Duodenal mucosa (tissue), 2 donors: Measurements from ENCODE around the gene SFPQ.
"Not testable (repeated sequence)": the region's sequence is repeated elsewhere in the genome, so short reads cannot be mapped to it uniquely, and the experiment has no call there.

Experiments
- H3K27ac ChIP-seq: one replicate; pipeline ENCODE4 v1.7.0; 2013; ENCODE audit warnings: low read depth, low read length
- H3K27me3 ChIP-seq, 2 donors: one replicate each; pipeline ENCODE4 v1.7.0; 2013; ENCODE audit warnings: low read length in 2 of 2, control low read depth in 1 of 2; ENCODE audit not compliant: insufficient read depth in 2 of 2, control insufficient read depth in 1 of 2
- H3K36me3 ChIP-seq, 2 donors: one replicate each; pipeline ENCODE4 v1.7.0; 2013; ENCODE audit warnings: low read length in 2 of 2, control low read depth in 1 of 2; ENCODE audit not compliant: insufficient read depth in 2 of 2, control insufficient read depth in 1 of 2
- H3K4me1 ChIP-seq, 2 donors: one replicate each; pipeline ENCODE4 v1.7.0; 2013; ENCODE audit warnings: low read length in 2 of 2, control low read depth in 1 of 2; ENCODE audit not compliant: insufficient read depth in 2 of 2, control insufficient read depth in 1 of 2
- H3K4me3 ChIP-seq, 2 donors: one replicate each; pipeline ENCODE4 v1.7.0; 2013; ENCODE audit warnings: low read length in 2 of 2, low read depth in 1 of 2
- H3K9ac ChIP-seq, 2 donors: one replicate each; pipeline ENCODE4 v1.7.0; 2013; ENCODE audit warnings: low read length in 2 of 2, low read depth in 1 of 2
- H3K9me3 ChIP-seq, 2 donors: one replicate each; pipeline ENCODE4 v1.7.0; 2013; ENCODE audit warnings: low read length in 2 of 2, control low read depth in 1 of 2; ENCODE audit not compliant: control insufficient read depth in 1 of 2

SFPQ gene

DNA sequence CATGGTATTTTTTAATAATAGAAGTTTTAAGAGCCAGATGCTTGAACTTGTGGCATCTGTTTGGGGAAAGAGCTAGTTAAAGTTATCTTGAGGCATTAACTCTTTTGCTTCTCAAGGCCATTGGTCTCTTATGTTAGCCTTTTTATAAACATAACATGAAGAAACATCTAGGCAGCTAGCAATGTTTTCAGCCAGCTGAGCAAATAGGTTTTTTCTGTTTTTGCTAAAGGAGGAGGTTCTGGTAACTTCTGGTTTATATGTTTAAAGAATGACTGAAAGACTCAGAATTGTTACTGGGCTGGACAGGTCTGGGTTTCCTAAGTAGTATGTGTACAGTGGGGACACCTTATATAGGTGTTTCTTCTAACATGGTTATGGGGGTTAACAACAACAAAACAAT, 50.7 kb downstream of the SFPQ start:
- H3K27ac ChIP-seq, H3K4me3 ChIP-seq: not testable (repeated sequence)

DNA sequence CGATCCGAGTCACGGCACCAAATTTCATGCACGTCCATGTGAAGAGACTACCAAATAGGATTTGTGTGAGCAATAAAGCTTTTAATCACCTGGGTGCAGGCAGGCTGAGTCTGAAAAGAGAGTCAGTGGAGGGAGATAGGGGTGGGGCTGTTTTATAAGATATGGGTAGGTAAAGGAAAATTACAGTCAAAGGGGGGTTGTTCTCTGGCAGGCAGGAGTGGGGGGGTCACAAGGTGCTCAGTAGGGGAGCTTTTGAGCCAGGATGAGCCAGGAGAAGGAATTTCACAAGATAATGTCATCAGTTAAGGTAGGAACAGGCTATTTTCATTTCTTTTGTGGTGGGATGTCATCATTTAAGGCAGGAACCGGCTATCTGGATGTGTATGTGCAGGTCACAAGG, 55.4 kb downstream of the SFPQ start:
- not testable (repeated sequence) for H3K27me3 ChIP-seq, H3K9ac ChIP-seq, H3K4me3 ChIP-seq, H3K9me3 ChIP-seq, H3K4me1 ChIP-seq, H3K27ac ChIP-seq, H3K36me3 ChIP-seq

More for the DNA sequence above, 50.7 kb downstream of the SFPQ start:
- not testable (repeated sequence) for H3K27me3 ChIP-seq, H3K4me1 ChIP-seq, H3K9me3 ChIP-seq, H3K9ac ChIP-seq, H3K36me3 ChIP-seq

DNA sequence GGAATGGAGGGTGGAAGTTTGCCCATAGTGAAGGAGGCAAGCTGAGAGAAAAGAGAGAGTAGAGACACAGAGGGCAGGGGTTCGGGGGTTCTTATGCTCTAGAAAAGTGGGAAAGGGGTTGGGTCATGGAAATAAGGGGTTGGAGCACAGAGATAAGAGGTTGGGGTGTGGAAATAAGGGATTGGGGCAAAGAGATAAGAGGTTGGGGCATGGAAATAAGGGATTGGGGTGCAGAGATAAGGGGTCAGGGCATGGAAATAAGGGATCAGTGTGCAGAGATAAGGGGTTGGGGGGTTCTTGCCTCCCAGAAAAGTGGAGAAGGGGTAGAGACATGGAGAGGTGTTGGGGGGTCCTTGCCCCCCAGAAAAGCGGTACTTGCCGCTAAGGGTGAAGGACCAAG, 56.2 kb downstream of the SFPQ start:
- Histone ChIP-seq H3K9ac (no peak overlapping the region), H3K4me3 (no peak overlapping the region), H3K4me1 (no peaks in the 10 kb centered on the region), H3K9me3 (no peaks in the 10 kb centered on the region), H3K27ac (no peak overlapping the region), H3K36me3 (no peaks in the 10 kb centered on the region), H3K27me3 (no peaks in the 10 kb centered on the region)
